Testis (tissue), 3 donors: ENCODE results near the gene ABCA13. TPM values are rescaled to one million over a fixed set of nuclear protein-coding genes. Genes with fewer than 3 reads are reported as not detected.

Experiments used
- DNase-seq: peaks from one replicate; pipeline ENCODE4 v3.0.0-alpha.2; 2019
- H3K27ac ChIP-seq, 2 donors: fragments of 200-600 bp; sonication (generic); one replicate each; pipeline ENCODE4 v1.5.1; 2019
- H3K27me3 ChIP-seq: fragments of 200-600 bp; sonication (generic); one replicate; pipeline ENCODE4 v1.5.1; 2019
- H3K36me3 ChIP-seq: fragments of 200-600 bp; sonication (generic); one replicate; pipeline ENCODE4 v1.5.1; 2017; ENCODE audit warnings: low read depth; ENCODE audit errors: missing control alignments
- H3K4me1 ChIP-seq: fragments of 200-600 bp; sonication (generic); one replicate; pipeline ENCODE4 v1.5.1; 2019
- H3K4me3 ChIP-seq, 2 donors: fragments of 200-600 bp; sonication (generic); one replicate each; pipeline ENCODE4 v1.5.1; 2017 to 2019
- H3K9me3 ChIP-seq: fragments of 200-600 bp; sonication (generic); one replicate; pipeline ENCODE4 v1.5.1; 2017
- POLR2A ChIP-seq: fragments of 450-650 bp; IDR thresholded peaks from one replicate; pipeline ENCODE4 v1.6.1; 2017; ENCODE audit warnings: antibody characterized with exemption, mild to moderate bottlenecking, moderate library complexity
- WGBS, 2 donors: methylation state at CpG; one replicate each; pipeline ENCODE4 v1.1.5; 2018; 5-methylcytosine and 5-hydroxymethylcytosine counted together
- intact Hi-C: fragments of 100-400 bp; cut with DNase I; formaldehyde crosslinking; loops from one replicate; pipeline ENCODE4 v1.15.1; 2023; ENCODE audit warnings: low total_unique reads
- polyA plus RNA-seq: library from polyadenylated mRNA; stranded (reverse); fragments of 350-450 nt; fragmentation: Illumina TruSeq; extraction: RNeasy Lipid Tissue Mini Kit (QIAGEN cat#74804); gene quantifications from one replicate; pipeline ENCODE4 v1.2.3, GENCODE V29; 2014; ENCODE audit warnings: low read depth, low replicate concordance; ENCODE audit not compliant: insufficient read depth
- total RNA-seq, 2 donors: library from RNA; depleted of rRNA; stranded (reverse); fragments of >200 nt; gene quantifications; one replicate each; pipeline ENCODE4 v1.2.3, GENCODE V29; 2016
- TF ChIP-seq, protein P1 (sequence below), 3 experiments: fragments of 450-650 bp in 2 of 3; fragments of 200-600 bp in 1 of 3; sonication (generic) in 1 of 3; IDR thresholded peaks; one replicate each; pipeline ENCODE4 v1.5.1; 2016 to 2019; ENCODE audit warnings: antibody characterized with exemption in 3 of 3, mild to moderate bottlenecking in 2 of 3, moderate library complexity in 1 of 3

ABCA13 gene
- total and polyA plus RNA-seq, 3 donors from 2014 or later: 3.5 to 7.3 (median 4.3) TPM

DNA sequence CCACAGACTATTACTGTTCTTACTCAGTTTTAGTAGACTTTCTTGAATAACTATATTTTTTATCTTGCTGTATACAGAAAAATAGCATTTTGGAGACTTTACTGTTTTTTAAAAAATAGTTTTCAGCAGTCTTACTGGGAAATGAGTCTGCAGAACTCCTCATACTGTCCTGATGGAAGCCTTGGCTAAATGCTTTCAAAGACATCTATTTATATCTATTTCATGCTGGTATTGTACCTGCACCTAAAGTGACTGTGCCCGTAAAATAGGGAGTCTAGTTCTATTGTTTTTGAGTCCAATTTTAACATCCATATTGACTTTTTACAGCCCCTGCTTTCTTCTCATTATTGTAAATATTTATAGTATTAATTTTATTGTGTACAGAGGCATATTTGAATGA lies 464.5 kb downstream of the ABCA13 start:
- Histone ChIP-seq H3K27ac (no peak overlapping the region), H3K36me3 (no peaks in the 10 kb centered on the region), H3K4me1 (no peaks in the 10 kb centered on the region), H3K4me3 (no peak overlapping the region), H3K9me3 (no peaks in the 10 kb centered on the region), H3K27me3 (no peaks in the 10 kb centered on the region)
- WGBS, 2 donors: 97 to 100% methylated on average over 1 of the region's 1 CpG
- DNase-seq: no peak
- TF ChIP-seq, protein P1, sequence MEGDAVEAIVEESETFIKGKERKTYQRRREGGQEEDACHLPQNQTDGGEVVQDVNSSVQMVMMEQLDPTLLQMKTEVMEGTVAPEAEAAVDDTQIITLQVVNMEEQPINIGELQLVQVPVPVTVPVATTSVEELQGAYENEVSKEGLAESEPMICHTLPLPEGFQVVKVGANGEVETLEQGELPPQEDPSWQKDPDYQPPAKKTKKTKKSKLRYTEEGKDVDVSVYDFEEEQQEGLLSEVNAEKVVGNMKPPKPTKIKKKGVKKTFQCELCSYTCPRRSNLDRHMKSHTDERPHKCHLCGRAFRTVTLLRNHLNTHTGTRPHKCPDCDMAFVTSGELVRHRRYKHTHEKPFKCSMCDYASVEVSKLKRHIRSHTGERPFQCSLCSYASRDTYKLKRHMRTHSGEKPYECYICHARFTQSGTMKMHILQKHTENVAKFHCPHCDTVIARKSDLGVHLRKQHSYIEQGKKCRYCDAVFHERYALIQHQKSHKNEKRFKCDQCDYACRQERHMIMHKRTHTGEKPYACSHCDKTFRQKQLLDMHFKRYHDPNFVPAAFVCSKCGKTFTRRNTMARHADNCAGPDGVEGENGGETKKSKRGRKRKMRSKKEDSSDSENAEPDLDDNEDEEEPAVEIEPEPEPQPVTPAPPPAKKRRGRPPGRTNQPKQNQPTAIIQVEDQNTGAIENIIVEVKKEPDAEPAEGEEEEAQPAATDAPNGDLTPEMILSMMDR (IDR thresholded peaks at IDR 0.05): no peak
- TF ChIP-seq POLR2A: no peak
- intact Hi-C loops: no loop called here

DNA sequence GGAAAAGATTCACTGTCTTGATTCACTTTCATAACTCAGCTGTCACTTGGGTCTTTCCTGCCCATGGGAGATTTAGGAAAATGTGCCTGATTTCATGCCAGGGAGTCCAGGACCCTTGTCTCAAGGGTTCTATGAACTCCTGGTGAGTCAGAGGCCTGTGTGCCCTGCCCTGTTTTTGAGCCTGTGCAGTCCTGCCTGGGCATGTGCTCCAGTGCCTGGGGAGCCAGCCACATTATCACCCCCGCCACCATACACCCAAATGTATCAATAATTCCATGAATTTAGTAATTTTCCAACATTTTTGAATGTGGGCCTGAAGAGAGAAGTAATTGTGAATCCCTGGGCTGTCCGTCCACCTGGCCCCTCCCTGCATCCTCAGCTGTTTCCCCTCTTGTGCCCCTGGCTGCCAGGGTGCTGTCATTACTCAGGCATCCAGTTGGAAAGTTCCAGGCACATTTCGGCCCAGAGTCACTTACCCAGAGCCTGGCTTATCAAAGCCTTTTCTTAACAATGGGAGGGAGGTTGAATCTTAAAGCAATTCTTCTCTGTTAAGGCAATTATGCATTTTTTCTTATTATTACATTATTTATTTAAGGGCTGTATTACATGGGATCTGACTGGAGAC lies 465.2 kb downstream of the ABCA13 start:
- Histone ChIP-seq H3K27me3 (no peaks in the 10 kb centered on the region), H3K27ac (no peak overlapping the region), H3K4me3 (no peak overlapping the region), H3K9me3 (no peaks in the 10 kb centered on the region), H3K36me3 (no peaks in the 10 kb centered on the region), H3K4me1 (no peaks in the 10 kb centered on the region)
- no peak for TF ChIP-seq POLR2A
- TF ChIP-seq, protein P1 (IDR thresholded peaks at IDR 0.05): no peak
- no peak for DNase-seq
- 77 to 81% methylated on average over 3 of the region's 3 CpGs for WGBS, 2 donors
- intact Hi-C loops: no loop called here

DNA sequence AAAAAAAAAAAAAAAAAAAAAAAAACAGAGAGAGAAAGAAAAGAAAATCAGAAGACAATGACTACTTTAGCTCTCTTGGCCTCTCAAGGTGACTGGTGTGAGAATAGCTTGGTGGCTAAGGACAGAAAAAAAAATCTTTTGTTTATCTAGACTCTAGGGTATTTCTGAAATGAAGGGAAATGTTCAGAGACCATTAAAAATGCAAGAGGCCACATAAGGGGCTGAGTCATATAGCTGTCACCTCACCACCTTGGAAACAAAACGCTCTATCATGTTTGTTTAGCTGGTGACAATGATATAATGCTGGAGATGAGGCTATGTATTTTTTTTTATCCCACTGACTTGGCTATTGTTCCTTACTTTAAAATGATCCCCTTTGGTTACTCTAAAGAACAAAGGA lies 466.1 kb downstream of the ABCA13 start:
- Histone ChIP-seq H3K36me3 (no peaks in the 10 kb centered on the region), H3K9me3 (no peaks in the 10 kb centered on the region), H3K4me3 (no peak overlapping the region), H3K27me3 (no peaks in the 10 kb centered on the region), H3K27ac (no peak overlapping the region), H3K4me1 (no peaks in the 10 kb centered on the region)
- intact Hi-C loops: no loop called here
- WGBS, 2 donors: 73% methylated on average over 1 of the region's 1 CpG
- no peak for DNase-seq
- no peak for TF ChIP-seq POLR2A
- TF ChIP-seq, protein P1 (IDR thresholded peaks at IDR 0.05): no peak

DNA sequence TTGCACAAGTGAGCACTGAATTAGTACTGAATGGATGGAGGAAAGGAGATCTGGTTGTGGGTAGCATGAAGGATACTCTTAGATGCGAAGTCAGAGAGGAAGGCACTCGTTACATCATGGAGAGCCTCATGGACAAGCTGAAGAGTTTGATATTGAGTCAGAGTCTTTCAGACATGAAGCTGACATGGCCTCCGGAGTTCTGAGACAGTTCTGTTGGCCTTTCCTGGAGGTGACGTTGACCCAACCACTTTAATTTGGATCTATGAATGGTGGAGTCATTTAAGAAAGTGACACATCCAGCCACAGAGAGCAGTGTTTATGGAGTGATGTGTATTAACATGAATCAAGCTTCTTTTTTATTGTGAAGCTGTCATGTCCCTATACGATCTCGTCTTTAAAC lies 466.8 kb downstream of the ABCA13 start:
- H3K9me3 ChIP-seq: no peaks in the 10 kb centered on the region
- no peaks in the 10 kb centered on the region for H3K36me3 ChIP-seq
- H3K4me3 ChIP-seq: no peak overlapping the region
- DNase-seq: no peak
- no peak for TF ChIP-seq POLR2A
- TF ChIP-seq, protein P1 (IDR thresholded peaks at IDR 0.05): no peak
- H3K27me3 ChIP-seq: no peaks in the 10 kb centered on the region
- intact Hi-C loops: no loop called here
- 89 to 93% methylated on average over 6 of the region's 6 CpGs for WGBS, 2 donors
- H3K4me1 ChIP-seq: no peaks in the 10 kb centered on the region
- no peak overlapping the region for H3K27ac ChIP-seq

DNA sequence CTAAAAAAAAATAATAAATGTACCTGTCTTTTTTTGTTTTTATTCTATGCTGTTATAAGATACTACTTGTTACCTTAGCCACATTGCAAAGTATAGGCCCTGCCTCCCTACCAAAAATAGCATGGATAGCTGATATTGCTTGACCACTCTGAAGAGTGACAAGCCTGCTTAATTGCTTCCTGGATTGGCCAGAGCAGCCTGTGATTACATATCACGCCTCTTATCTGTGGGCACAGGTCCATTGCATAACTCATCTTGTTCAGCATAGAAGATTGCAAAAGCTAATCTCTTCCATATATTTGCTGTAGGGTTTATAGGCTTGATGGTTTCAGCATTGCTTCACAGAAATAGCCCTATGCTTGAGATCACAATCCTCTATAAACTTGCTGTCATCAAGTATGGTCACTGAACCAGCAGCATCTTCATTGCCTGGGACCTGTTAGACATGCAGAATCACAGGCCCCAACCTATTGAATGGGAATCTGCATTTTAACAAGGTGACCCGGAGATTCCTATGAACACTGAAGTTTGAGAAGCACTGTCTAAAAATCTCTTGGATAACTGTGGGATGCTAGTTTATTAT lies 472.3 kb downstream of the ABCA13 start:
- DNase-seq: no peak
- no peak overlapping the region for H3K27ac ChIP-seq
- no peak for TF ChIP-seq POLR2A
- TF ChIP-seq, protein P1 (IDR thresholded peaks at IDR 0.05): no peak
- no peaks in the 10 kb centered on the region for H3K4me1 ChIP-seq
- no peaks in the 10 kb centered on the region for H3K36me3 ChIP-seq
- intact Hi-C loops: no loop called here
- no peaks in the 10 kb centered on the region for H3K27me3 ChIP-seq
- no peaks in the 10 kb centered on the region for H3K9me3 ChIP-seq
- WGBS, 2 donors: 69 to 70% methylated on average over 2 of the region's 2 CpGs
- no peak overlapping the region for H3K4me3 ChIP-seq
